Activated CD4-positive, alpha-beta T cell treated with anti-CD3 and anti-CD28 coated beads, Interleukin-2, amount 10 ng/mL, durations not matched to agents 7 days and 5 days (primary cell): ENCODE measurements around the gene C17orf50. TPM values are rescaled to one million over a fixed set of nuclear protein-coding genes. Genes with fewer than 3 reads are reported as not detected.
A peak's percentile ranks its signal among the peaks of the same experiment; 100 is the strongest.
"Not testable (repeated sequence)": the region's sequence is repeated elsewhere in the genome, so short reads cannot be mapped to it uniquely, and the experiment has no call there.

Experiments
- CTCF ChIA-PET: fragments of 350-600 bp; sonication (Branson Sonifier 250); formaldehyde crosslinking; loops from one replicate; lab custom pipeline; 2021; ENCODE audit warnings: antibody characterized with exemption; lab: Charles Lee
- POLR2A ChIA-PET: fragments of 350-600 bp; sonication (Branson Sonifier 250); formaldehyde crosslinking; loops from one replicate; lab custom pipeline; 2021; ENCODE audit warnings: antibody characterized with exemption; lab: Charles Lee
- DNase-seq: peaks from one replicate; pipeline ENCODE4 v3.0.0-alpha.2; 2020
- H3K27ac Mint-ChIP-seq: one replicate; pipeline ENCODE4 v1.8.0; 2021; ENCODE audit warnings: mild to moderate bottlenecking, moderate library complexity, mixed read lengths
- H3K27me3 Mint-ChIP-seq: one replicate; pipeline ENCODE4 v1.8.0; 2021; ENCODE audit warnings: mixed read lengths
- H3K36me3 Mint-ChIP-seq: one replicate; pipeline ENCODE4 v1.8.0; 2021; ENCODE audit warnings: low read depth, mixed read lengths
- H3K4me1 Mint-ChIP-seq: one replicate; pipeline ENCODE4 v1.8.0; 2021; ENCODE audit warnings: mixed read lengths
- H3K4me3 Mint-ChIP-seq: one replicate; pipeline ENCODE4 v1.8.0; 2021; ENCODE audit warnings: mild to moderate bottlenecking, moderate library complexity, mixed read lengths
- H3K9me3 Mint-ChIP-seq: one replicate; pipeline ENCODE4 v1.8.0; 2021; ENCODE audit warnings: mixed read lengths
- total RNA-seq, 2 experiments: library from RNA; stranded (reverse); gene quantifications; one replicate each; pipeline ENCODE4 v1.2.3, GENCODE V29; 2021

C17orf50 gene
- total RNA-seq, 2 experiments from 2014 or later, result not detected

- no peaks in the 10 kb centered on the region for H3K9me3 Mint-ChIP-seq
- no peak for DNase-seq
Observed at GRCh38 chr17:35748341-35748841, 12.3 kb upstream of the C17orf50 start.

GRCh38 chr17:35748979-35749378, 11.7 kb upstream of the C17orf50 start:
- DNase-seq, result no peak
- Mint-ChIP-seq H3K27ac (no peak overlapping the region), H3K9me3 (no peaks in the 10 kb centered on the region), H3K4me1 (peaks cover 14% of the 10 kb centered on the region), H3K27me3 (peaks cover 32% of the 10 kb centered on the region), H3K4me3 (no peak overlapping the region), H3K36me3 (no peaks in the 10 kb centered on the region)
- POLR2A ChIA-PET, result no interaction called here
- CTCF ChIA-PET, result interaction anchor here (1.1 to 2.1 kb wide), 2 partner anchors 9 to 605 kb away, joined by 5 to 6 read pairs; no protein-coding TSS in a partner anchor

More at GRCh38 chr17:35748341-35748841, 12.3 kb upstream of the C17orf50 start:
- POLR2A ChIA-PET, result no interaction called here
- H3K4me3 Mint-ChIP-seq, result no peak overlapping the region
- CTCF ChIA-PET, result interaction anchor here (1.1 to 2.3 kb wide), 10 partner anchors 9 to 605 kb away, joined by 4 to 14 read pairs (median 6); partner anchors contain the start of genes C17orf50 and TAF15
- peaks cover 14% of the 10 kb centered on the region for H3K4me1 Mint-ChIP-seq
- no peak overlapping the region for H3K27ac Mint-ChIP-seq
- H3K27me3 Mint-ChIP-seq, result peaks cover 34% of the 10 kb centered on the region
- H3K36me3 Mint-ChIP-seq, result no peaks in the 10 kb centered on the region

- H3K4me3 Mint-ChIP-seq, result no peak overlapping the region
- peak; percentile 24 for DNase-seq
- peaks cover 32% of the 10 kb centered on the region for H3K27me3 Mint-ChIP-seq
- H3K9me3 Mint-ChIP-seq, result no peaks in the 10 kb centered on the region
- no peak overlapping the region for H3K27ac Mint-ChIP-seq
- H3K4me1 Mint-ChIP-seq, result peaks cover 14% of the 10 kb centered on the region
- POLR2A ChIA-PET, result no interaction called here
- CTCF ChIA-PET, result interaction anchor here (3.0 kb wide), 1 partner anchor 14 kb away, joined by 13 read pairs; no protein-coding TSS in a partner anchor
- H3K36me3 Mint-ChIP-seq, result no peaks in the 10 kb centered on the region
Observed at GRCh38 chr17:35749560-35750412, 10.9 kb upstream of the C17orf50 start.

DNA sequence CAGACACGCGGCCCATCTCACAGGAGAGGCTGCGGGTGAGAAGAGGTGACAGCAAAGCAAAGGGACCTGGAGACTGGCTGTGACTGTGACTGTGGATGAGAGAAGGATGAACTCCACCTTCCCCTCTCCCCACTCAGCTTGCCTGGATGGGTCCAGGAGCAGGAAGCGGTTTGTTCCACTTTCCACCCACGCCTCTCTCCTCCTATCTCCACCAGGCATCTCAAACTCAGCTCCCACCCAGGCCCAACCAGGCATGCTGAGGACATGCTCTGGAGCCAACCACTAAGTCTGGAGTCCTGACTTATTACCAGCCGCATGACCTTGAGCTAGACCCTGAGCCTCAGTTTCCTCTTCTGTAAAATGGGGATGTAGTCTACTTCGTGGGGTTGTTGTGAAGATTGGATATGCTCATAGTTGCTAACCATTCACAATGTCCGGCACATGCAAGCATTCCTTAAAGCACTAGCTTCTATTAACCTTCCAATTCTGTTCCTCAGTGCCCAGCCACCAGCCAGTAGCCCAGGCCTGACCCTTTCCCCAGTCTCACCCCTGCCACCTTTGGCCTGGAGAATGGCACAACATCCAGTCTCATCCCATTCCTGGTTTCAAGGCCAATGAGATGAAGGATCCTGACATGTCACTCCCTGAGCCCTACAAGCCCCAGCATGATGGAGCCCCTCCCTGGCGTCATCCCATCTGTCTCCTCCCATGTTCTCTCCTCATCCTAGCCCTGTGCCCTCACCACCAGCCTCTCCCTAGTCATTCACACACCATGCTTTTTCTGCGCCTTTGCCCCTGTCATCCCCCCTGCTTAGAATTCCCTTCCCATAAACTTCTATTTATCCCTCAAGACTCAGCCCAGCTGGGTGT, 9.9 kb upstream of the C17orf50 start:
- Mint-ChIP-seq H3K36me3 (no peaks in the 10 kb centered on the region), H3K27me3 (peaks cover 32% of the 10 kb centered on the region), H3K27ac (no peak overlapping the region), H3K4me1 (peaks cover 14% of the 10 kb centered on the region), H3K9me3 (no peaks in the 10 kb centered on the region), H3K4me3 (no peak overlapping the region)
- DNase-seq, result no peak
- ChIA-PET POLR2A (interaction anchor here (0.6 kb wide), 1 partner anchor 27 kb away, joined by 4 read pairs; no protein-coding TSS in a partner anchor), CTCF (interaction anchor here (3.0 kb wide), 1 partner anchor 13 kb away, joined by 13 read pairs; no protein-coding TSS in a partner anchor)

DNA sequence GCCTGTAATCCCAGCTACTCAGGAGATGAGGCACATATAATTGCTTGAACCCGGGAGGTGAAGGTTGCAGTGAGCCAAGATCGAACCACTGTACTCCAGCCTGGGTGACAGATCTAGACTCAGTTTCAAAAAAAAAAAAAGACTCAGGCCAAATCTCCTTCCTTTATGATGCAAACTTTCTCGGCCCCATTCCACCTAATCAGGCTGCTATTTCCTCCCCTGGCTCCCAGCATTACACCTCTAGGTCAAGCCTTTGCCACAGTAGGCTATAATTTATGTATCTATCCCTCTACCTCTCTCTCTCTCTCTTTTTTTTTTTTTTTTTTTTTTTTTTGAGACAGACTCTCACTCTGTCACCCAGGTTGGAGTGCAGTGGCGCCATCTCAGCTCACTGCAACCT, 9.1 kb upstream of the C17orf50 start:
- H3K4me3 Mint-ChIP-seq, DNase-seq, H3K27ac Mint-ChIP-seq, POLR2A ChIA-PET, H3K36me3 Mint-ChIP-seq, H3K9me3 Mint-ChIP-seq: not testable (repeated sequence)
- Mint-ChIP-seq H3K27me3 (peaks cover 32% of the 10 kb centered on the region), H3K4me1 (peaks cover 14% of the 10 kb centered on the region)
- CTCF ChIA-PET, result interaction anchor here (0.6 to 3.0 kb wide), 3 partner anchors 12 to 287 kb away, joined by 3 to 13 read pairs (median 4); no protein-coding TSS in a partner anchor

- H3K27ac Mint-ChIP-seq, result no peak overlapping the region
- H3K9me3 Mint-ChIP-seq, result no peaks in the 10 kb centered on the region
- POLR2A ChIA-PET, result no interaction called here
- DNase-seq, result no peak
- no peaks in the 10 kb centered on the region for H3K36me3 Mint-ChIP-seq
- H3K4me1 Mint-ChIP-seq, result peaks cover 14% of the 10 kb centered on the region
- H3K4me3 Mint-ChIP-seq, result no peak overlapping the region
- peaks cover 31% of the 10 kb centered on the region for H3K27me3 Mint-ChIP-seq
- CTCF ChIA-PET, result interaction anchor here (1.1 to 1.4 kb wide), 2 partner anchors 17 to 29 kb away, joined by 3 to 4 read pairs; no protein-coding TSS in a partner anchor
Observed at GRCh38 chr17:35752471-35752870, 8.2 kb upstream of the C17orf50 start.

- ChIA-PET CTCF (interaction anchor here (1.1 kb wide), 2 partner anchors 11 to 29 kb away, joined by 4 to 5 read pairs; no protein-coding TSS in a partner anchor), POLR2A (no interaction called here)
- Mint-ChIP-seq H3K27ac (no peak within 1 kb of the TSS), H3K4me1 (peaks cover 14% of the 10 kb centered on the region), H3K4me3 (no peak within 1 kb of the TSS), H3K27me3 (peaks cover 30% of the 10 kb centered on the region), H3K9me3 (no peaks in the 10 kb centered on the region), H3K36me3 (no peaks in the 10 kb centered on the region)
- DNase-seq, result no peak
Observed at GRCh38 chr17:35752945-35753764, 7.5 kb upstream of the C17orf50 start, which contains the start of gene GAS2L2. Gene GAS2L2, minus strand, starts transcription at chr17:35753239. Its CDS starts 389 bp downstream, at chr17:35752850.

DNA sequence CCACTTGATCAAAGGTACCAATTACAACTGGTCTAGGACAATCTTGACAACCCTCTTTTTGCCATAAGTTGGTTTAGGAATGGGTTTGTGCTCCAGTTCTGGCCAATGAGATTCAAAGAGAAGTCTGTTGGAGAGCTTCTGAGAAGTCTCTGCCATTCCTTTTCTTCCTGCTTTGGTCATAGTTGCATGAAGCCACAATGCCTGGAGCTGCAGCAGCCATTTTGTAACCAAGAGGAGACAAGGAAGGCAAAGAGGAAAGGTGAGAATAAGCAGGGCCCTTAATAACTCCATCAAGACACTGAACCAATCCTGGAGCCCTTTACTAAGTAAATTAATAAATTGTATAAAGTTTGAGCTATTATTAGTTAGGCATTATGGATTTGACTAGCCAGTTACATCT, 3.4 kb upstream of the C17orf50 start:
- no peak overlapping the region for H3K27ac Mint-ChIP-seq
- no peak for DNase-seq
- H3K9me3 Mint-ChIP-seq, result no peaks in the 10 kb centered on the region
- H3K36me3 Mint-ChIP-seq, result no peaks in the 10 kb centered on the region
- CTCF ChIA-PET, result interaction anchor here (3.5 kb wide), 1 partner anchor 9 kb away, joined by 14 read pairs; no protein-coding TSS in a partner anchor
- POLR2A ChIA-PET, result no interaction called here
- H3K27me3 Mint-ChIP-seq, result no peaks in the 10 kb centered on the region
- H3K4me3 Mint-ChIP-seq, result no peak overlapping the region
- no peaks in the 10 kb centered on the region for H3K4me1 Mint-ChIP-seq

GRCh38 chr17:35761601-35762000, 914 bp downstream of the C17orf50 start:
- DNase-seq, result no peak
- CTCF ChIA-PET, result interaction anchor here (0.7 to 1.2 kb wide), 4 partner anchors 16 to 92 kb away, joined by 3 to 5 read pairs (median 3); partner anchors contain the start of gene TAF15
- no peak overlapping the region for H3K4me3 Mint-ChIP-seq
- POLR2A ChIA-PET, result no interaction called here
- no peaks in the 10 kb centered on the region for H3K9me3 Mint-ChIP-seq
- no peaks in the 10 kb centered on the region for H3K36me3 Mint-ChIP-seq
- H3K27me3 Mint-ChIP-seq, result no peaks in the 10 kb centered on the region
- no peak overlapping the region for H3K27ac Mint-ChIP-seq
- peaks cover 11% of the 10 kb centered on the region for H3K4me1 Mint-ChIP-seq

DNA sequence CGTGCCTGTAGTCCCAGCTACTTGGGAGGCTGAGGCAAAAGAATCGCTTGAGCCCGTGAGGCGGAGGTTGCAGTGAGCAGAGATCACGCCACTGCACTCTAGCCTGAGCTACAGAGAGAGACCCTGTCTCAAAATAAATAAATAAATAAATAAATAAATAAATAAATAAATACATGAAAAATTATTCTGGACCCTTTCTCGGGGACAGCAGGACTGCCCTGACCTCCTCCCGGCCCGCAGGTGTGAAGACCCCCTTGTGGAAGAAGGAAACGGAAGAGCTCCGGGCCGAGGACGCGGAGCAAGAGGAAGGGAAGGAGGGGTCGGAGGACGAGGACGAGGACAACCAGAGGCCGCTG, 3.1 kb downstream of the C17orf50 start:
- Mint-ChIP-seq H3K36me3 (no peaks in the 10 kb centered on the region), H3K4me1 (peaks cover 11% of the 10 kb centered on the region), H3K27me3 (no peaks in the 10 kb centered on the region), H3K9me3 (no peaks in the 10 kb centered on the region), H3K27ac (no peak overlapping the region), H3K4me3 (peak overlapping the region; percentile 78)
- no peak for DNase-seq
- ChIA-PET CTCF (interaction anchor here (0.7 to 3.2 kb wide), 30 partner anchors 9 to 626 kb away, joined by 3 to 44 read pairs (median 5); partner anchors contain the start of genes CCL16, MMP28 and TAF15), POLR2A (interaction anchor here (2.1 kb wide), 1 partner anchor 45 kb away, joined by 21 read pairs; the partner anchor contains the start of gene TAF15)
